Measurements from ENCODE around the gene RNF144A.

Gene RNF144A

GRCh38 chr2:7009207-7009911, 92.1 kb downstream of the RNF144A start:
- H3K27ac ChIP-seq (ENCODE audit: poor library complexity, severe bottlenecking): no peak overlapping the region
- TF ChIP-seq CTCF (IDR thresholded peaks at IDR 0.05; ENCODE audit: poor library complexity, severe bottlenecking): no peak
- no peak overlapping the region for H3K4me3 ChIP-seq (ENCODE audit: severe bottlenecking)
- DNase-seq (ENCODE audit: low spot score) (no peak), ATAC-seq (ENCODE audit: low read depth) (no peak)
- H3K36me3 ChIP-seq (ENCODE audit: low read depth): no peaks in the 10 kb centered on the region
- H3K27me3 ChIP-seq (ENCODE audit: insufficient read depth, poor library complexity, severe bottlenecking): no peaks in the 10 kb centered on the region
- peaks cover 20% of the 10 kb centered on the region for H3K4me1 ChIP-seq (ENCODE audit: insufficient read depth, poor library complexity, severe bottlenecking)
- H3K9me3 ChIP-seq (ENCODE audit: severe bottlenecking): no peaks in the 10 kb centered on the region

DNA sequence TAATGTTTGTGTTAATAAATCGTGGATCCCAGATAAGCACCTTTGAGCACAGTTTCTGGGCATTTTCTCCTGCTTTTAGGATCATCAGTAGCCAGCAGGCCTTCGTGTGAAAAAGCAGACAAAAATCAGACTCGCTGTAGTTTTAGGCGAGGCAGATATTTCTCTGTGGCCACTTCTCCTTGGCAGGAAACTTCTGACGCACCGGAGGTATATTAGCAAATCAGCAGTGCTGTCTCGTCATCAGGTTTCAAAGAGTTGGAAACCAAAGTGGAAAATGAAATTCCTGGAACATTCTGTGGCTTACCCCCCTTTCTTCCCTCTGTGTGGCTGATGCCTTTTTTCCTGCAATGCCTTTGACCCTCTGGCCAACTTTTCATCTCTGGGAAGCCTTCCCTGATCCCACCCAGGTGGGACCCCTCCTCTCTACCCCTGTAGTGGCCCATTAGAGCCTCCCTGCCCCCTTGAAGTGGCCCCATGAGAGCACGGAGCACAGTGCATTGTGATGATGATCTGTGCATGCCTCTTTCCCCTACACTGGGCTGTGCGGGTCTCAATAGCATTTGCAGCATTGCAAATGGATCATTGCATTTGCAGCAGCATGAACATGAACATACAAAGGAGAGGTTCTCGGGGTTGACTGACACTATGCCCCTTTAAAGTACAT, 93.3 kb downstream of the RNF144A start:
- no peak overlapping the region for H3K4me3 ChIP-seq (ENCODE audit: severe bottlenecking)
- peaks cover 20% of the 10 kb centered on the region for H3K4me1 ChIP-seq (ENCODE audit: insufficient read depth, poor library complexity, severe bottlenecking)
- H3K9me3 ChIP-seq (ENCODE audit: severe bottlenecking): no peaks in the 10 kb centered on the region
- TF ChIP-seq CTCF (IDR thresholded peaks at IDR 0.05; ENCODE audit: poor library complexity, severe bottlenecking): no peak
- H3K27me3 ChIP-seq (ENCODE audit: insufficient read depth, poor library complexity, severe bottlenecking): no peaks in the 10 kb centered on the region
- DNase-seq (ENCODE audit: low spot score) (no peak), ATAC-seq (ENCODE audit: low read depth) (peak; percentile 24; the same call in 1 of the 3 replicates)
- no peaks in the 10 kb centered on the region for H3K36me3 ChIP-seq (ENCODE audit: low read depth)
- H3K27ac ChIP-seq (ENCODE audit: poor library complexity, severe bottlenecking): peak overlapping the region; percentile 34

GRCh38 chr2:7011356-7012083, 94.3 kb downstream of the RNF144A start:
- Histone ChIP-seq H3K9me3 (ENCODE audit: severe bottlenecking) (no peaks in the 10 kb centered on the region), H3K27me3 (ENCODE audit: insufficient read depth, poor library complexity, severe bottlenecking) (no peaks in the 10 kb centered on the region), H3K4me1 (ENCODE audit: insufficient read depth, poor library complexity, severe bottlenecking) (peaks cover 20% of the 10 kb centered on the region), H3K36me3 (ENCODE audit: low read depth) (no peaks in the 10 kb centered on the region), H3K27ac (ENCODE audit: poor library complexity, severe bottlenecking) (peak overlapping the region; percentile 34), H3K4me3 (ENCODE audit: severe bottlenecking) (no peak overlapping the region)
- ATAC-seq (ENCODE audit: low read depth) (peak; percentile 82), DNase-seq (ENCODE audit: low spot score) (no peak)
- TF ChIP-seq CTCF (IDR thresholded peaks at IDR 0.05; ENCODE audit: poor library complexity, severe bottlenecking): no peak

DNA sequence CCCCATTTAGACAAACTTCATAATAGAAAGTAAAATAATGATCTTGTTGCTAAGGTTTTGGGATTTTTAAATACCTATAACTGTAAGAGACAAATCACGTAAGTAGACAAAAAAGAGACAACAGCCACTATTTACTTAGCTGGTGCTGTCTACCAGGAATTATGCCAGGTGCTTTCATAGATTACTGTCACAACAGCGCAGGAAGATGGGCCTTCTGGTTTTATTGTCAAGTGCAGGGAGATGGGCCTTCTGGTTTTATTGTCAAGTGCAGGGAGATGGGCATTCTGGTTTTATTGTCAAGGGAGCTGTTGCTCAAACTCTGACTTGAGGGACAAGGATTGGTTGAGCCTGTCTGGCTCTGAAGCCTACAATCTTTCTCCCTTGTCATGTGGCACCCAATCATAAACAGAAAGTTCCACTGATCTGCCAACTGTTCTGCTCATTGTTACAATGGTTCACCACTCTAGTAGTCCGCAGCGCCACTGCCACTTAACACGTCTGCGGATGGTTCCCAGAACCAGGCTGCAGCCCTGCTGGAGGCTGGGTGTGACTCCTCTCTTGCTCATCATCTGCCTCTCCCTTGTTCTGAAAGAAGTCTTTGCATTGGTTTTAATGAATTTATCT, 95.0 kb downstream of the RNF144A start:
- H3K27ac ChIP-seq (ENCODE audit: poor library complexity, severe bottlenecking): peak overlapping the region; percentile 34
- ATAC-seq (ENCODE audit: low read depth) (no peak), DNase-seq (ENCODE audit: low spot score) (no peak)
- no peak overlapping the region for H3K4me3 ChIP-seq (ENCODE audit: severe bottlenecking)
- H3K9me3 ChIP-seq (ENCODE audit: severe bottlenecking): no peaks in the 10 kb centered on the region
- H3K4me1 ChIP-seq (ENCODE audit: insufficient read depth, poor library complexity, severe bottlenecking): peaks cover 20% of the 10 kb centered on the region
- H3K27me3 ChIP-seq (ENCODE audit: insufficient read depth, poor library complexity, severe bottlenecking): no peaks in the 10 kb centered on the region
- H3K36me3 ChIP-seq (ENCODE audit: low read depth): no peaks in the 10 kb centered on the region
- no peak for TF ChIP-seq CTCF (IDR thresholded peaks at IDR 0.05; ENCODE audit: poor library complexity, severe bottlenecking)
